GM21367 (cell line): ENCODE data around the gene CNTFR.

ENCODE experiments used
- ATAC-seq: cut with Tn5 transposase; IDR thresholded peaks from one replicate; pipeline ENCODE4 v1.9.1; 2021; ENCODE audit not compliant: unreplicated experiment

The CNTFR gene

DNA sequence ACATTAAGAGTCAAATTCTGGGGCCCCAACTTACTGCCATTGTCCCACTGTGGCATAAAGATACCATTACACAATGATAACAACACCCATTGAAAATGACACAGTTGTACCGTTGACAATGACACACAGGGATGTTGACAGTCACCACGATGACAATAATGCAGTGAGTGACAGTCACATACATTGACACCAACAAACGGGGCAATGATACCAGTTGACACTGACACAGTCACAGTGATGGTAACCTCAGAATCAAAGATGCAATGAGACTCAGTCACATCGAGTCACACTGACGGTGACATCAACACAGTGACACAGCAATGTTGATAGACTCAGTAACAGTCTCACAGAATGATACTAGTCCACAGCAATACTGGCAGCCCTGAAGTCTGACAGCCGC is 16.9 kb downstream of the CNTFR start:
- ATAC-seq, result no peak

- ATAC-seq, result no peak
Observed at GRCh38 chr9:34572092-34572491, 17.4 kb downstream of the CNTFR start.

DNA sequence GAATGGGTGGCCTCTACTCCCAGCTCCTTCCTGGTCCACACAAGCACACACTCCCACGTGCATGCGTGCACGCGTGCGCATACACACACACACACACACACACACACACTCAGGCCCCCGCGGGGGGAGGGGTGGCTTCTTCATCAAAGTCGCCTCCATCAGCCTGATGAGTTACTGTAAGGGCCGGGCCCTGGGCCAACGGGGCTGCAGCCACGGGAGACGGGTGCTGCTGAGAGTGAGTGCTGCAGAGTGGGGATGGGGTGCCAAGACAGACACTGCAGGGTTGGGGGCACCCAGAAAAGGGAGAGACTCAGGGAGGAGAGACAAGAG is 18.1 kb downstream of the CNTFR start:
- no peak for ATAC-seq

DNA sequence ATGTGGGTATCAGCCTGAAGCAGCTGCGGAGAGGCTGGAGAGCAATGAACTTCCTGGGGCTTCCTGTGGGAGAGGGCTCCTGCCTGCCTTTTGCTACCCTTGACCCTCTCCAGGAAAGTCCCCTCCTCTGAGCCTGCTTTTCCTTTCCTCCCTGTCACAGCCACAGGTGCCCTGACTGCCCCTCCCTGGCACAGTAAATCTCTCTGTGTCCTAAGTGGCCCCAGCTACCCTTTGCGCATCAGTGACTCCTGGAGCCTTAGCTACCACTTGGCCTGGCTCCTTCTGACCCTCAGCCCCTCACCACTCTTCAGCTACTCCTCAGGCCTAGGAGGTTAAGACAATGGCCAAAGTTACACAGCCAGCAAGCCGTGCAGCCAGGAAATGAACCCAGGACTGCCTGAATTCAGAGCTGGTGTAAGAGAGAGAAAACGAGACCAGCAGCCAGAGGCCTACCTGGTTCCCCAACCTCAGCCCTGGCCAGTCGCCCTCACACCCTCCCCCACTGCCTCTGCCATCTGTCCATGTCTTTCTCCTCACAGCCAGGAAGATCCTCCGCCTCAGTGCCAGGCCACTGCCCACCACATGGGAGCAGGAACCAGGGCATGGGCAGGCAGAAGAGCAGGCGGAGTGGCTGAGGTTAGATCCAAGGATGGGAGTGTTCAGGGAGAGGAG is 18.6 kb downstream of the CNTFR start:
- ATAC-seq, result no peak

GRCh38 chr9:34570376-34570775 is 19.1 kb downstream of the CNTFR start:
- no peak for ATAC-seq

GRCh38 chr9:34568774-34569173 is 20.8 kb downstream of the CNTFR start:
- ATAC-seq, result no peak

DNA sequence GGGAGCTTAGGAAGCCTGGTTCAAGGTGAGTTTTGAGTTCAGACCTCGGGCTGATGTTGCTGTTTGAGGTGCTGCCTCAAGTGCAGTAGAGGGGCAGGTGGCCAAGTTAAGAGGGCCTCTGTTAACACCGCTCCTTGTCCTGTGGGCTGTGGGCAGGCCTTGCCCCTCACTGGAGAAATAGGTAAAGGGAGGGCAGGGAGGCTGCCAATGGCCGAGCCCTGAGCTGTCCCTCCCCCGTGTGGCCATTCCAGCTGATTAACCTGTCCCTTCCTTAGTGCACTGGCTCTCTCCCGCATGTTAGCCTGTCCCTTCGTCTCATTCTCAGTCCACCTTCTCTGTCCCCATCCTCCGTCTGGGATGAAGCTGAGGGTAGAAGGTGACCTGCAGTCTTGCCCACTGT is 21.4 kb downstream of the CNTFR start:
- ATAC-seq, result no peak

DNA sequence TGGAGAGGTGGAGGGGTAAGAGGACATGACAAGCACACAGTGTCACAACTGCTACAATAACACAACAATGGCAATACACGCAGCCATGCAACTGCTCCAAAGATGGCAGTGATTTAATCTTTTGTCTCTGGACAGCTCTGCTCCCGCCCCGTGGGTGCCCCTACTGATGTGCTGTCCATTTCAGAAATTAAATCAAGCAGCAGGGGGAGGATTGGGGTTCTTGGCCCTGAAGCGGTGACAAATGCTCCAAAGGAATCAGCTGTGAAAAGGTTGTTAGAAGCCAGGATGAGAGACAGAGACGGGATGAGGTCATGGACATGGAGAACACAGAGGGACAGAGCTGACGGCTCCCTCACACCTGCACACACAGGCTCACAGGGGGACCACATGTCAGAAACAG is 22.6 kb downstream of the CNTFR start:
- no peak for ATAC-seq

- ATAC-seq, result no peak
Observed at GRCh38 chr9:34566322-34566721, 23.2 kb downstream of the CNTFR start.

DNA sequence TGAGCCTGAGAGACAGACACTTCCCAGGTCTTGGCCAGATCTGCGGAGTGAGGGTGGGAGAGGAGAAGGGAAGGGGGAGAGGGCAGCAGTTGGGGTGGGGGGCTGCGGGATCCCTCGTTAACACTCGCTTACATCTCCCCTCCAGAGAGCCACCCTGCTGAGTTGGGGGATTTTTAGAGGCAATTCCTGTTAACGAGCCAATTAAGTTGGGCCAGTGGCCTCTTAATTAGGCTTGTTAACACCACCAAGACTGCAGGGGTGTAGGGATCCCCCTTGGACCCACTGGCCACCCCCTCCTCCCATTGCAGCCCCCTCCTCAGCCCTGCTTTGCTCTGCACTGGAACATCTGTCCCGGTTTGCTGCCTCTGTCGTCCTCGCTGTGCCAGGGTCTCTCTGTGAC is 23.7 kb downstream of the CNTFR start:
- no peak for ATAC-seq

GRCh38 chr9:34564617-34565016 is 24.9 kb downstream of the CNTFR start:
- no peak for ATAC-seq

- ATAC-seq, result no peak
Observed at GRCh38 chr9:34563262-34563661, 26.3 kb downstream of the CNTFR start.

GRCh38 chr9:34562135-34562745 is 27.3 kb downstream of the CNTFR start:
- ATAC-seq, result no peak

DNA sequence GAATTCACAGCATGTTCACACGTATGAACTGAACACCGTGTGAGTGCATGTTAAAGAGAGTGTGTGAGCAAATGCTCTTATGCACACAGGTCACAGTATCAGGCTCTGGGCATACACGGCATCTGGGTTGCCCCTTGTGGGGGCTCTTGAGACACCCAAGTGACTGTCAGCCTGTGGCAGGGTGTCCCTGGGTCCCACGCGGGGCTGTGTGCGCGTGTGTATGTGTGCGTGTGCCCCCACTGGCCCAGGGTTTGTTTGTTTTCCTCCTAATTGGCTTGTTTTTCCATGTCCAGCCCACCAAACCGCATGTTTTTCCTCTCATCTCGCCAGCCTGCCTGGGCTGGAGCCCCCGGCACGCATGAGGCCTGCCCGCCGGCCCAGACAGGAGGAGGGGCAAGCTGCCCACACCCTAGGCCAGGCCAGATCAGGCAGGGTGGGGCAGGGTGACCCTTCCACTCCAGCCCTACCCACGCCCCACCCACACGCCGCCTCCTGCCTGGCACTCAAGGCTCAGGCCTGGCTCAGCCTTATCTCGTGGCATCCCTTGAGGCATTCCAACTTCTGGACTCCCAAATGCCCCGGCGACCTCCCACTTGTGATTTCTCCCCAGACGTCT is 28.8 kb downstream of the CNTFR start:
- no peak for ATAC-seq

DNA sequence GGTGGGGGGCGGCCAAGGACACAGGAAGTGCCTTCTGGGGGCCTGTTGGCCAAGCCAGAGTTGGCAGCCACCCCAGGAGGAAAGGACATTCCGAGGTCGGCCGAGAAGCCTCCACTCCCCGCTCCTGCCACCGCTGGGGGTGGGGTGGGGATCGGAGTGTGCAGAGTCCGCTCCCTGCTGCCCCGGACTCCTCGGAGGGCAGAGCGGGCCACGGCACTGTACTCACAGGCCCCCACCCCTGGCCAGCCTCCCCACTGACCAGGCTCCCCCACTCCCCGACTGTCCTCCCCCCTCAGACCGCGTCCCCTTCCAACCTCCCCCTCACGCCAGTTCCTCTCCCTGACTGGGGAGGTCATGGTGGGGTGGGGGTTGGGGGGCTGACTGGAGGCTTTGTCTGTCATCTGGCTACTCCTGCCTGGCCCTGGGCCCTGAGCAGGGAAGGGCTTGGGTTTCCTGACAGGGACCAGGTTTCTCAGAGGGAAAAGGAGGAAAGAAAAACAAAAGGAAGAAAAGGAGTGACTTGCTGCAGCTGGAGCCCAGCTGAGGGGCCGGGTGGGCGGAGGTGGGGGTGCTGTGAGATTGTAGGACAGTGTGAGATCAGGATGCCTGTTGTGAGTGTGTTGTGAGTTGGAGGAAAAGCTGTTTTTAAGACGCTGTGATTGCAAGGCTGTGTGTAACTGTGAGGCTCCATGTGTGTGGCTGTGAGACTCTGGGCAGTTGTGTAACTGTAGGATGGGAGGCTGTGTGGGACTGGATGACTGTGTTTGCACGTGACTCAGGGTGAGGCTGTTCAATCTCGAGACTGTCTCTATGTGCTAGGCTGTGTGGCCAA is 29.7 kb downstream of the CNTFR start:
- no peak for ATAC-seq

DNA sequence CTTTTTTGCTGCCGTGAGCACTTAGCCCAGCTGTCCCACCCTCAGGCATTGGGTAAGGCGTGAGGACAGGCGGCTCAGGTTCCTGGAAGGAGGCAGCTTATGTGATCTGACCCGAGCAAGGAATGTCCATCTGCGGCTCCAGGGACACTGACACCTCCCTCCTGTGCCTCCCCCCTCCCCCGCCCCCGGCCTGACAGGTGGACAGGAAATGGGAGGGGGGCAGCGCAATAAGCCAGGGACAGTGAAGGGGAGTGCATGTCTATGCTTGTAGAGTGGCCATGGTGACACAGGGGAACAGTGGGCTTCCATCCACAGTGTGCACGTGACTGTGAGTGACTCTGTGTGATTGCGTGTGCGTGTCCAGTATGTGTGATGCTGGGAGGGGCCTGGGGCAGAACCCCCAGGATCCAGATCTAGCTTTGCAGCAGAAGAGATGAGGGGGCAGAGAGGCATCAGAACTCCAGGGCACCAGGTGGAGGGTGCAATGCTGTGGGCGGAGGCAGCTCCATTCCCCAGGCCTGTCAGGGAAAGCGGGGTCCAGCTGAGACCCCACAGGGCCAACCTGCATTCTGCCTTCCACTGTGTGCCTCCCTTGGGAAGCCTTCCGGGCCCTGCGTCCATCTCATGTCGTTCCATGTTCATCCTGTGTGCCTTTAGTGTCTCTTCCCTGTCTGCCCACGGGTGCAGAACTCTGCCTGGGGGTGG is 30.5 kb downstream of the CNTFR start:
- no peak for ATAC-seq

- ATAC-seq, result no peak
Observed at GRCh38 chr9:34558364-34558763, 31.2 kb downstream of the CNTFR start.

- no peak for ATAC-seq
Observed at GRCh38 chr9:34557426-34558321, 31.9 kb downstream of the CNTFR start.

DNA sequence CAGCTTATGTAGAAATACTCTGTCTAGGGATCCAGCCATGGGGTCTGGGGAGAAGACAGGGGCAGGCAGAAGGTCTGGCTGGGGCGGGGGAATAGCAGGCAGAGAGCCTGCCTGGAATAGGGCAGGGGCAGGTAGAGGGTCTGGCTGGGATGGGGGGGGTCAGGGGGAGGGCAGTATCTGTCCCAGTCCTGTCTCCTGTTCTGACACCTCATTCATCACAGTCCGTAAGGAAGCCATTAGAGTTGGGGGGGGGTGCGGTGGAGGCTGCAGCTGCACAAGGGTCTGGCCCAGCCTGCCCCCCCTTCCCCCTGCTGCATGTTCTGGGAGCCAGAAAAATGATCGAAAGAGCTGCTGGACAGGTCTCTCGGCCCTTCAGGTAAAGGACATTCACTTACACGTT is 32.6 kb downstream of the CNTFR start:
- ATAC-seq, result no peak

GRCh38 chr9:34555936-34556525 is 33.5 kb downstream of the CNTFR start:
- no peak for ATAC-seq
